LNCAP (cell line): ENCODE data around the gene TNFRSF13B.

ENCODE experiments used
- TF ChIP-seq, protein P1 (sequence below): fragments of 450-650 bp; IDR thresholded peaks from 2 replicates; pipeline ENCODE4 v1.5.1; 2017; ENCODE audit warnings: mild to moderate bottlenecking

Gene TNFRSF13B

GRCh38 chr17:16977932-16978331 is 6.0 kb upstream of the TNFRSF13B start:
- TF ChIP-seq, protein P1, sequence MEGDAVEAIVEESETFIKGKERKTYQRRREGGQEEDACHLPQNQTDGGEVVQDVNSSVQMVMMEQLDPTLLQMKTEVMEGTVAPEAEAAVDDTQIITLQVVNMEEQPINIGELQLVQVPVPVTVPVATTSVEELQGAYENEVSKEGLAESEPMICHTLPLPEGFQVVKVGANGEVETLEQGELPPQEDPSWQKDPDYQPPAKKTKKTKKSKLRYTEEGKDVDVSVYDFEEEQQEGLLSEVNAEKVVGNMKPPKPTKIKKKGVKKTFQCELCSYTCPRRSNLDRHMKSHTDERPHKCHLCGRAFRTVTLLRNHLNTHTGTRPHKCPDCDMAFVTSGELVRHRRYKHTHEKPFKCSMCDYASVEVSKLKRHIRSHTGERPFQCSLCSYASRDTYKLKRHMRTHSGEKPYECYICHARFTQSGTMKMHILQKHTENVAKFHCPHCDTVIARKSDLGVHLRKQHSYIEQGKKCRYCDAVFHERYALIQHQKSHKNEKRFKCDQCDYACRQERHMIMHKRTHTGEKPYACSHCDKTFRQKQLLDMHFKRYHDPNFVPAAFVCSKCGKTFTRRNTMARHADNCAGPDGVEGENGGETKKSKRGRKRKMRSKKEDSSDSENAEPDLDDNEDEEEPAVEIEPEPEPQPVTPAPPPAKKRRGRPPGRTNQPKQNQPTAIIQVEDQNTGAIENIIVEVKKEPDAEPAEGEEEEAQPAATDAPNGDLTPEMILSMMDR, result no peak

DNA sequence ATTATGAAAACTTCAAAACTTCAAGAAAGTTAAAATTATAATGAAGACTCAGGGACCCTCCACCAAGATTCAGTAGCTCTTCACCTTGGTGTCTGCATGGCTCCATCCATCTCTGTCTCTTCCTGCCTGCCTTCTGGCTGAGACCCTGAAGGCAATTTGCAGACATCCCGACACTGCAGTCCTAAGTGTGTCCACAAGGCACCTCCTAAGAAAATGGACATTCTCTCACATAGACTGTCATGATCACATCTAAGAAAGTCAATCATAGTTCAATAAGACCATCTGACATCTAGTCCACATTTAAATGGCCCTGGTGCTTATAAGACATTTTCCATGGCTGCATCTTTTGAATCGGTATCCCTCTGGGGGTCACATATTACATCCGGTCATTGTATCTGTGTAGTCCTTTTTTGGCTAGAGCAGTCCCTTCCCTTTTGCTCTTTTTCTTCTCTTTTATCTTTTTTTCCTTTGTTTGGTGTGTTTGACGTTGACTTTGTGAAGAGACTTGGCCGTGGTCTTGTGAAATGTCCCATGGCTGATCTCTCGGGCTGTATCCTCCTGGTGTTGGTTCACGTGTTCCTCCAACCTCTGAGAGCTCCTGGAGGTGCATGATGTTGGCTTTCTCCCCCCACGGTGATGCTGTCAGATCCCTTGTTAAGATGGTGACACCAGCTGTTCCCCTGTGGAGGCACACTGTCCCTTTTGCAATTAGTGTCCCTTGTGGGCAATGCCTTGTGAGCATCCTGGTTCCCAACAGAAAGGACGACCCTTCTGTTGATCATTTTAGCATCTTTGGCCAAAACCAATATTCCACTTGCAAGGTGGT is 5.0 kb upstream of the TNFRSF13B start:
- TF ChIP-seq, protein P1, result no peak

DNA sequence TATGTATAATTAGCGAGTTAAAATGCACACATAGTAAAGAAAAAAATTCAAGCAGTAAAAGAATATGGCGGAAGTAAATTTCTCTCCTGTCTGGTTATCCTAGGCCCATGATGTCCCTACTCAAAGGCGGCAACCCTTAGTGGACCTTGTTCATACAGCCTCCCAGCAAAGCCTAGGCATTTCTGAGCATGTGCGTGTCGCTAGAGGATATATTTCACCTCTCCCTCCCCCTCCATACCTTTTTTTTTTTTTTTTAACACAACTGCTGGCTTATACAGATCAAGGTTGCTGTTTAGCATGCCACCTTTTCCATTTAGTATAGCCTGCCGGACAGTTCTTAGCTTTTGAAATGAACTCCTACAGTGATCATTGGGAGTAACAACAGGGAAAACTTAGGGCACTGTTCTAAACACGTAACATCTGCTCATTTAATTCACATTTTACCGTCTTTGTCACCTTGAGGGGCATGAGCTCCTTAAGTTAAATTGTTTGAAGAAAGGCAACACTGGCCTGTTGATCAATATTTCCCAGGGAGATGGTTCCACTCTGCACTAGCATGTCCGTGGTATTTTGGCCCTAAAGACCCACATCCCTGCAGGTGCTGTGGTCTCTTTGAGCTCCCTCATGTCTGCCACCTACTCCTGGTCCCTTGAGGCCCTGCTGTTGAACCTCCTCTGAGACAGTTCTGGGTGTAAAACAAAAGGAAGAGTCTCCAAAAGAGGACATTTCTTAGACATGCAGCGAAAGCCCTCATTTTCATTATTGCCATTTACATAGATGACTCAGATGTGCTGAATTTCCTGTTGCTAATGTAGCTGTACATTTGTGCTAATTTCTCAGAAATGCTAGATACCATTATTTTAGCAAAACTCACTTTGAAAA is 4.1 kb upstream of the TNFRSF13B start:
- TF ChIP-seq, protein P1, result no peak

DNA sequence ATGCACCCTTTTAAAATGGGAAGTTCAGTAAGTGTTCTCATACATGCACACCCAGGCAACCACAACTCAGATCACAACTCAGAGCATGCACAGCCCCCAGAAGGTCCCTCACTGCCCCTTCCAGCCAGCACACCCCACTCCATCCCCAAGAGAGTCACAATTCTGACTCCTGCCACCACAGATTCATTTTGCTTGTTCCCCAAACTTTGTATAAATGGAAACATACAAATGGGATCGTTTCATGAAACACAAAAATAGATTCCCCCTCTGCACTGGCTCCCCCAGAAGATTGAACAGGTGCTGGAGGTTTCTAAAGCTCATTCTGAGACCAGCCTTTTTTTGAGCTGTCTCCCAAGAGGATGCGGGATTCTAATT is 3.3 kb upstream of the TNFRSF13B start:
- TF ChIP-seq, protein P1, result no peak

GRCh38 chr17:16974569-16975276 is 2.8 kb upstream of the TNFRSF13B start:
- TF ChIP-seq, protein P1, result no peak

DNA sequence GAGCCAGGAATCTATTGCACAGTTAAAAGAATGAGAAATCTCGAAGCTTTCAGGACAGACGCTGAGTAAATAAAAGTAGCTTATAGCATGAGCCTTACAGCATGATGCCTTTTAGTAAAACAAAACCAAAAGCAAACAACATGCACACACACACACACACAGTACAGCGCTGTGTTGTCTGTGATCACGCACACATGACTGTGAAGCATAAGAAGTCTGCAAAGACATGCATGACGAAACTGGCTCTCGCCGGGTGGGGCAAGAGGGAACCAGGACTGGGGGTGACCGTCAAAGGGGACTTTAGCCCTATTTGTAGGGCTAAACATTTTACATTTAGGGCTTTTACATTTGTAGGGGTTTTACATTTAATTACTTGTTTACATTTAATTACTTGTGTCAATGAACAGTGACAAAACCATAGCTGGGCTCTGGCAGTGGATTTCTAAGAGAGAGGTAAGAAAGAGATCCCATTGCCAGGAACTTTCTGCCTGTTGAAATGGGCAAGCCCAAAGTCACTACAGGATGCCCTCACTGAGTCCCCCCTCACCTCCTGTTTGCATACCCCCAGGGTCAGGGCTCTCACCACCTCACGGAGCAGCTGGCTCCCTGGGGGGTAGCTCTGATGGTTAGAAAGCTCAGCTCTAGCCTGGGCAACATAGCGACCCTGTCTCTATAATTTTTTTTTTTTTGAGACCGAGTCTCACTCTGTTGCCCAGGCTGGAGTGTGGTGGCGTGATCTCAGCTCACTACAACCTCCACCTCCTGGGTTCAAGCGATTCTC is 2.0 kb upstream of the TNFRSF13B start:
- TF ChIP-seq, protein P1, result no peak

DNA sequence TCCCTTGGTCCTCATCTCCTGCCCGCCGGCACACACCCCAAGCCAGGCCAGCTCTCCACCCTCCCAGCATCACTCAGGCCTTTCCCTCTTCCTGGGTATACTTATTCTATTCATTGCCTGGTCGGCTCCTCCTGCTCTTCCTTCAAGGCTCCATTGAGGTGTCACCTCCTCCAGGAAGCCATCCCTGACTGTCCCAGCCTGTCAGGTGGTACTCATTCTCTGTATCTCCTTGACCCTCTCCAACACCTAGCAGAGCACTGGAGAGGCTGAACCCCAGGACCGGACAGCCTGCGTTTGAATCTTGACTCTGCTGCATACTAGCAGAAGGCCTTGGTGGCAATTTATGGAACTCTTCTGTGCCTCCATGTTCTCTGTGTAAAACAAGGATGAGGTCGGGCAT is 428 bp upstream of the TNFRSF13B start:
- TF ChIP-seq, protein P1, result no peak
